Measurements from ENCODE around the gene IMMP2L. TPM values are rescaled to one million over a fixed set of nuclear protein-coding genes. Genes with fewer than 3 reads are reported as not detected.

The IMMP2L gene
- total RNA-seq, 1 donor from 2014 or later, result 31.9 TPM

DNA sequence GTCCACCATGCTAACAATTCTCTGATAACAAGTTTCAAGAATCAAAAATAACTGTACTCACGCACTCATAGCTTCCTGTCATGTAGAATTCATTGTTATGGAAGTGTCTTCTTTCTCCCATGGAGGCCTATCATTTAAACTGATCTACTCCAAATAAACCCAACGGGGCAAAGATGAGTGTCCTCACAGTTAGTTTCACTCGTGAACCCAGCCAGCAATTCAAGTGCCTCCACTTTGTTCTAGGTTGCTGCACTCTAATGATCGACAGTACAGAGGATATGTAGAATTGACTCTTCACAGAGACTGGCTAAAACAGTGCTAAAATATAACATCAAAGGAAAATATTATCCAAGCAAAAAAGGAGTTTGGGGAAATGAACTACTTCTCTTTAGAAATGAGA is 360.0 kb downstream of the IMMP2L start:
- POLR2A ChIA-PET, result no interaction called here
- intact Hi-C loops (cut with micrococcal nuclease), result no loop called here
- DNase-seq (no peak), ATAC-seq (ENCODE audit: low read depth) (no peak)
- Mint-ChIP-seq H3K27me3 (no peaks in the 10 kb centered on the region), H3K4me3 (no peak overlapping the region), H3K4me1 (no peaks in the 10 kb centered on the region), H3K27ac (no peak overlapping the region), H3K36me3 (ENCODE audit: low read depth) (peaks cover 10% of the 10 kb centered on the region), H3K9me3 (peaks cover 6% of the 10 kb centered on the region)
- CTCF ChIA-PET, result no interaction called here
- TF ChIP-seq CTCF (IDR thresholded peaks at IDR 0.05), result no peak

DNA sequence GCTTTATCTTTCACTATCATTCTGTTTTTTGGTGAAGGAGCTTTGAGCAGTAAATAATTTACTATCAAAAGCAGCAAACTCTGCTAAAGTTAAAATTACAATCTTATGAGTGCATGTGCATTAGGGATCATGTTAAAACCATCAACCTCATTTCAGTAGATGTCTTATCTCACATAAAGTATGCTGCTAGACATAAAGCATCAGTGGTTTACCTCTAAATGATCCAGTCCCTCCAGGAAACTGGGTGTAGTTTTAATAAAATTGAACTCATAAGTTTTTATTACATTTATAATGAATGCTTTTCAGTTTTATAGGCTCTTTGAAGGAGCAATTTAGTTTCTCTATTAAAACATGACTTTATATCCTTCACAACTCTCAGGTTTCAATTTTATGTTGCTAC is 362.6 kb downstream of the IMMP2L start:
- no peak for TF ChIP-seq CTCF (IDR thresholded peaks at IDR 0.05)
- no peaks in the 10 kb centered on the region for H3K4me1 Mint-ChIP-seq
- intact Hi-C loops (cut with micrococcal nuclease), result no loop called here
- H3K27ac Mint-ChIP-seq, result no peak overlapping the region
- DNase-seq (no peak), ATAC-seq (ENCODE audit: low read depth) (no peak)
- peaks cover 6% of the 10 kb centered on the region for H3K9me3 Mint-ChIP-seq
- ChIA-PET POLR2A (no interaction called here), CTCF (no interaction called here)
- no peak overlapping the region for H3K4me3 Mint-ChIP-seq
- no peaks in the 10 kb centered on the region for H3K27me3 Mint-ChIP-seq
- H3K36me3 Mint-ChIP-seq (ENCODE audit: low read depth), result peaks cover 10% of the 10 kb centered on the region

- no peak for ATAC-seq (ENCODE audit: low read depth)
- Mint-ChIP-seq H3K9me3 (peaks cover 3% of the 10 kb centered on the region), H3K4me1 (no peaks in the 10 kb centered on the region), H3K4me3 (no peak overlapping the region), H3K36me3 (ENCODE audit: low read depth) (peaks cover 10% of the 10 kb centered on the region), H3K27me3 (no peaks in the 10 kb centered on the region), H3K27ac (no peak overlapping the region)
- no peak for TF ChIP-seq CTCF (IDR thresholded peaks at IDR 0.05)
- ChIA-PET POLR2A (no interaction called here), CTCF (no interaction called here)
- DNase-seq, result no peak
- intact Hi-C loops (cut with micrococcal nuclease), result no loop called here
Observed at GRCh38 chr7:111198255-111198654, 364.0 kb downstream of the IMMP2L start.

GRCh38 chr7:111196655-111197054 is 365.6 kb downstream of the IMMP2L start:
- intact Hi-C loops (cut with micrococcal nuclease), result no loop called here
- no peak overlapping the region for H3K4me3 Mint-ChIP-seq
- no peaks in the 10 kb centered on the region for H3K4me1 Mint-ChIP-seq
- ChIA-PET CTCF (no interaction called here), POLR2A (no interaction called here)
- ATAC-seq (ENCODE audit: low read depth) (no peak), DNase-seq (no peak)
- H3K27me3 Mint-ChIP-seq, result no peaks in the 10 kb centered on the region
- H3K9me3 Mint-ChIP-seq, result no peaks in the 10 kb centered on the region
- no peak for TF ChIP-seq CTCF (IDR thresholded peaks at IDR 0.05)
- no peak overlapping the region for H3K27ac Mint-ChIP-seq
- H3K36me3 Mint-ChIP-seq (ENCODE audit: low read depth), result no peaks in the 10 kb centered on the region

GRCh38 chr7:111192614-111193413 is 369.5 kb downstream of the IMMP2L start:
- Mint-ChIP-seq H3K4me3 (no peak overlapping the region), H3K27ac (no peak overlapping the region), H3K27me3 (no peaks in the 10 kb centered on the region), H3K4me1 (no peaks in the 10 kb centered on the region), H3K36me3 (ENCODE audit: low read depth) (peaks cover 4% of the 10 kb centered on the region), H3K9me3 (peaks cover 7% of the 10 kb centered on the region)
- CTCF ChIA-PET, result no interaction called here
- no peak for ATAC-seq (ENCODE audit: low read depth)
- no peak for TF ChIP-seq CTCF (IDR thresholded peaks at IDR 0.05)
- no peak for DNase-seq
- POLR2A ChIA-PET, result interaction anchor here (0.5 kb wide), 1 partner anchor 14 kb away, joined by 9 read pairs; no protein-coding TSS in a partner anchor
- intact Hi-C loops (cut with micrococcal nuclease), result no loop called here
